Stimulated activated CD8-positive, alpha-beta memory T cell treated with anti-CD3 and anti-CD28 coated beads, Interleukin-4, amount 100 ng/mL, for 1 hour (primary cell): ENCODE results near the gene RLN2.
"Not testable (repeated sequence)": the region's sequence is repeated elsewhere in the genome, so short reads cannot be mapped to it uniquely, and the experiment has no call there.

ENCODE experiments used
- DNase-seq, 2 donors: peaks; one replicate each; pipeline ENCODE4 v3.0.0-alpha.2; 2020; ENCODE audit warnings: low read depth in 2 of 2, low spot score in 1 of 2

RLN2 gene

DNA sequence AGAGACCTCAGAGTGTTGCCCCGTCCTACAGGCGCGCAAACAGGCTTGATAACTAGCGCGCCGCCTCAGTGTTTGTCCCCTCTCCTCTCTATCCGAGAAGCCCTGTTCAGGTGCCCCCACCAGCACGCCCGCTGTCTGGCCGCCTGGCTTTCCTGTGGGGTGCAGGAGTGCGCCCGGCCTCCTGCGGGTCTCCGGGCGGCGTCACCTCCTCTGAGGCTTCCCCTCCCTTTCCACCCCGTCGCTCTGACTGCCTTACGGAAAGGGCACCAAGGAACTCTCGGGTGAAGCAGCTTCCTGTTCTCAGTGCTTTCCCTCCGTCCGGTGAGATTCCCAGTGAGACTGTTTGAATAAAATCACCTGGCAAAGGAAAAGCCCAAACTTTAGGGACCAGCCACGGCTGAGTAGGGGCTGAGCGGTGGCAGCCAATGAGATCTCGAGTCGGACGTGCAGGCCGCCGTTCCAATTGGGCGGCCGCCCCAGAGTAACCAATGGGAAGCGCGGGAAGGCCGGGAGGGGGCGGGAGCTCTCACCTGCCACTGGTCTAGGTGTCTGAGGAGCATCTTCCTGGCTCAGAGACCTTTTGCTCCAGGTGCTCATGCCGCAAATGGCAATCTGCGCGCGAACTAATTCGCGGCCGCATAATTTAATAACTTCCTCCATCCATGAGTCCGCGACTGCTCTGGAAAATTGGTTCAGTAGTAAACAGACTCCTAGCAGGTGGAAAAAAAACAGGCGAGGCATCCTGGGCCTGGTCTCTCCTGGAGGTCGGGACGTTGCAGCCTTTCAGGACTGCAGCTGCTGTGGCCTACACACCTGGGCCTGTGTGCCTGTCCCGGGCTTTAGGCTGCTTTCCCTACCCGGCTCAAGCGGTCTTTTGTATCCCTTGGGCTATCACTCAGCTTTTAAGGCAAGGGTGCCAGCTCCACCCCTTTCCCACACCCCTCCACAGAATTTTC lies at the start of gene RLN2:
TSS of gene RLN2 (minus strand) at position 877 of the 956 bp plus-strand sequence. CDS start at position 741, 136 bp downstream.
- DNase-seq, result not testable (repeated sequence)

- no peak for DNase-seq
Observed at GRCh38 chr9:5354184-5354583, 49.7 kb upstream of the RLN2 start.

- no peak for DNase-seq
Observed at GRCh38 chr9:5352637-5353248, 48.2 kb upstream of the RLN2 start.

DNA sequence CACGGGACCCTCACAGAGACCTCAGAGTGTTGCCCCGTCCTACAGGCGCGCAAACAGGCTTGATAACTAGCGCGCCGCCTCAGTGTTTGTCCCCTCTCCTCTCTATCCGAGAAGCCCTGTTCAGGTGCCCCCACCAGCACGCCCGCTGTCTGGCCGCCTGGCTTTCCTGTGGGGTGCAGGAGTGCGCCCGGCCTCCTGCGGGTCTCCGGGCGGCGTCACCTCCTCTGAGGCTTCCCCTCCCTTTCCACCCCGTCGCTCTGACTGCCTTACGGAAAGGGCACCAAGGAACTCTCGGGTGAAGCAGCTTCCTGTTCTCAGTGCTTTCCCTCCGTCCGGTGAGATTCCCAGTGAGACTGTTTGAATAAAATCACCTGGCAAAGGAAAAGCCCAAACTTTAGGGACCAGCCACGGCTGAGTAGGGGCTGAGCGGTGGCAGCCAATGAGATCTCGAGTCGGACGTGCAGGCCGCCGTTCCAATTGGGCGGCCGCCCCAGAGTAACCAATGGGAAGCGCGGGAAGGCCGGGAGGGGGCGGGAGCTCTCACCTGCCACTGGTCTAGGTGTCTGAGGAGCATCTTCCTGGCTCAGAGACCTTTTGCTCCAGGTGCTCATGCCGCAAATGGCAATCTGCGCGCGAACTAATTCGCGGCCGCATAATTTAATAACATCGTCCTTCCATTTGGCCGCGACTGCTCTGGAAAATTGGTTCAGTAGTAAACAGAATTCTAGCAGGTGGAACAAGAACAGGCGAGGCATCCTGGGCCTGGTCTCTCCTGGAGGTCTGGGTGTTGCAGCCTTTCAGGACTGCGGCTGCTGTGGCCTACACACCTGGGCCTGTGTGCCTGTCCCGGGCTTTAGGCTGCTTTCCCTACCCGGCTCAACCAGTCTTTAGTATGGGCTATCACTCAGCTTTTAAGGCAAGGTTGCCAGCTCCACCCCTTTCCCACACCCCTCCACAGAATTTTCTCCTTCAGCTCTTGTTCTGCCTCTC lies 34.8 kb upstream of the RLN2 start, which contains the start of gene RLN1:
TSS of gene RLN1 (minus strand) at position 885 of the 990 bp plus-strand sequence. CDS start at position 755, 130 bp downstream.
- DNase-seq, result not testable (repeated sequence)

GRCh38 chr9:5336688-5337087 lies 32.2 kb upstream of the RLN2 start:
- no peak for DNase-seq

GRCh38 chr9:5331276-5331675 lies 26.8 kb upstream of the RLN2 start:
- not testable (repeated sequence) for DNase-seq

DNA sequence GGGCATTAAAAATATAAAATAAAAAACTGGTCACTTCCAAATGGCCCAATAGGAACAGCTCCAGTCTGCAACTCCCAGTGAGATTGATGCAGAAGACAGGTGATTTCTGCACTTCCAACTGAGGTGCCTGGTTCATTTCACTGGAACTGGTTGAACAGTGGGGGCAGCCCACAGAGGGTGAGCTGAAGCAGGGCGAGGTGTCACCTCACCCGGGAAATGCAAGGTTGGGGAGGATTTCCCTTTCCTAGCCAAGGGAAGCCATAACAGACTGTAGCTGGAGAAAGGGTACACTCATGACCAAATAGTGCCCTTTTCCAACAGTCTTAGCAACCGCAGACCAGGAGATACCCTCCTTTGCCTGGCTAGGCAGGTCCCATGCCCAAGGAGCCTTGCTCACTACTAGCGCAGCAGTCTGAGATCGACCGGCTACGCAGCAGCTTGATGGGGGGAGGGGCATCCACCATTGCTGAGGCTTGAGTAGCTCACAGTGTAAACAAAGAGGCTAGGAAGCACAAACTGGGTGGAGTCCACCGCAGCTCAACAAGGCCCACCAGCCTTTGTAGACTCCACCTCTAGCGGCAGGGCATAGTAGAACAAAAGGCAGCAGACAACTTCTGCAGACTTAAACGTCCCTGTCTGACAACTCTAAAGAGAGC lies 22.5 kb upstream of the RLN2 start:
- DNase-seq, result peak in 1 of 2 donors; percentile 25

GRCh38 chr9:5326187-5326586 lies 21.7 kb upstream of the RLN2 start:
- DNase-seq, result no peak

DNA sequence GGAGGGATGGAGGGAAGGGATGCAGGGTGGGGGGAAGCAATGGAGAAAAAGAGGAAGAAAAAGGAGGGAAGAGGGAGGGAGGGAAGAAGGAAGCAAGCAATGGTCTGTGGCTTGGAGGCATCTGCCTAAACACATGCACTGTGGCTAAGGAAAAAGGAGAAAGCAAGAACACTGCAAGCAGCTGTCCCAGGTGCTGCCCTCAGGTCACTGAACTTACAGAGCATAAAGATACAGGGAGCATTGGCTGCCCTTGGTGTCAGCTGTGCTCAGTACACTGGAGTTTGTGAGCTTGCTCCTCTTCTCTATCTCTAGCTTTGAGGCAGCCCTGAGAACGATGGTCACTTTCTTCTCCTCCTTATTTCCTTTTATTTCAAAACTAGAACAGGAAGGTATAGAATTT lies 17.1 kb upstream of the RLN2 start:
- not testable (repeated sequence) for DNase-seq

- no peak for DNase-seq
Observed at GRCh38 chr9:5321058-5321457, 16.5 kb upstream of the RLN2 start.

- not testable (repeated sequence) for DNase-seq
Observed at GRCh38 chr9:5316406-5316805, 11.9 kb upstream of the RLN2 start.

- no peak for DNase-seq
Observed at GRCh38 chr9:5315187-5315923, 10.8 kb upstream of the RLN2 start.

DNA sequence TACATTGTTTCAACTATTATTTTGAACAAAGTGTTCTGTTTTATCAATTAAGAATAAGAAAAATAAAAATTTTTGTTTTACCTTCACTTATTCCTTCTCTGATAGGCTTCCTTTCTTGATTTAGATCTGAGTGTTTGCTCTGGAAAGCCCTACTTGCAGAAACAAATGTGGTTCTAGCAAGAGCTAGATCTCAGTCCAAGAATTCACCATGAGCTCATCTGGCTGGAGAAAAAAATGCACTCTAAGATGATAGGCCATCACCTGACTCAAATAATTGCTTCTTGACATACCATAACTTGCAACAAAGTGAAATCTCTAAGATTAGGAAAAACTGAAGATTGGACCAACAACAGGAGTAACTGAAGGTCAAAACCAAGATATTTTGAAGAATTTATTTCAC lies 6.3 kb upstream of the RLN2 start:
- DNase-seq, result no peak

GRCh38 chr9:5305741-5306140 lies 1.2 kb upstream of the RLN2 start:
- DNase-seq, result no peak

DNA sequence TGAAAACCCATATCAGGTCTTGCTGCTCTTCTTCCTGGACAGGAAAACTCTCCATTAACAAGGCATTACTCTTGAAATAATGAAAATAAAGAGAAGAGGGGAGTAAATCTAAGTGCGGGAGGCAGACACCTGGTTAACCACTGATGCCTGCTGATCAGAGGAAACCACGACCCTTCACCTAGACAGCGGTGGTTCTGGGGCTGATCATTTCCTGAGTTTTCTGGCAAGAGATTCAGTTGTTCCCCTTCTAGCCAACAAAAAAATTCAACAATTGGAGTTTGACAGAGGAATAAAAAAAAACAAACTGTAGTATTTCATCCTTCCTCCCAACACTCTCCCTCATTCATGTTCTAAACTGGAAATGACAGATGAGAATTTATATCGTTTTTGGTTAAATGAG lies 3.0 kb downstream of the RLN2 start:
- DNase-seq, result no peak

DNA sequence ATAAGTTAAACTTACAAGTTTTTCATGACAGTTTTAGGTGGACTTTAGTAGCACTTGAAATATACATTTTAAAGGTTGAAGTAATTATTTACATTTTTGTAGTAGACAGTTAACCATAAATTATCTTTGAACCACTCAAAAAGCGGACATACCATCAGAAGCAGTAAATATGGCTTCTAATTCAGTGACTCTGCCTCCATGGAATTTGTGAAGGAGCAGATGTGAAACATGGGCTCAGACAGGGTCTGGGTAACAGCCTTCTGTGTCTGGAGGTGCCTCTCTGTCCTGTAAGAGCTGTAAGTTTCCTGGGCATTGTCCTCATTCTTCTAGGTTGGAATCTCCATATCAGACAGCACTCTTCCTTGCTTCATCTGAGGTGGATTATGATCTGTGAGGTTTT lies 12.4 kb downstream of the RLN2 start:
- no peak for DNase-seq

DNA sequence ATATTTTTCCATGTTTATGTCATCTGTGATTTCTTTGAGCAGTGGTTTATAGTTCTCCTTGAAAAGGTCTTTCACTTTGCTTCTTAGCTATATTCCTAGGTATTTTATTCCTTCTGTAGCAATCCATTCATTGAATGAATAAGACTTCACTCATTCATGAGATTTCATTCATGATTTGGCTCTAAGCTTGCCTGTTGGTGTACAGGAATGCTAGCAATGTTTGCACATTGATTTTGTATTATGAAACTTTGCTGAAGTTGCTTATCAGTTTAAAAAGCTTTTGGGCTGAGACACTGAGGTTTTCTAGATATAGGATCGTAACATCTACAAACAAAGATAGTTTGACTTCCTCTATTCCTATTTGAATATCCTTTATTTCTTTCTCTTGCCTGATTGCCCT lies 15.9 kb downstream of the RLN2 start:
- no peak for DNase-seq

DNA sequence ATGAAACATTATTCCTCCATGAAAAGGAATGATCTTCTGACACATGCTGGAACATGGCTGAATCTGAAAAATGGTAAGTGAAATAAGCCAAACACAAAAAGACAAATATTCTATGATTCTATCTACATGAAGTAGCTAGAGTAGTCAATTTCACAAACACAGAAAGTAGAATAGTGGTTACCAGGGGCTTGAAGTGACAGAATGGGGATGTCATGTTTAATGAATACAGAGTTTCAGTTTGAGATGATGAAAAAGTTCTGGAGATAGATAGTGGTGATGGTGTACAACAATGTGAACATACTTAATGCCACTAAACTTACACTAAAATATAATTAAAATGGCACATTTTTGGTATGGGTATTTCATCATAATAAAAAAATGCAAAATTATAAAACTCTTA lies 18.3 kb downstream of the RLN2 start:
- no peak for DNase-seq

DNA sequence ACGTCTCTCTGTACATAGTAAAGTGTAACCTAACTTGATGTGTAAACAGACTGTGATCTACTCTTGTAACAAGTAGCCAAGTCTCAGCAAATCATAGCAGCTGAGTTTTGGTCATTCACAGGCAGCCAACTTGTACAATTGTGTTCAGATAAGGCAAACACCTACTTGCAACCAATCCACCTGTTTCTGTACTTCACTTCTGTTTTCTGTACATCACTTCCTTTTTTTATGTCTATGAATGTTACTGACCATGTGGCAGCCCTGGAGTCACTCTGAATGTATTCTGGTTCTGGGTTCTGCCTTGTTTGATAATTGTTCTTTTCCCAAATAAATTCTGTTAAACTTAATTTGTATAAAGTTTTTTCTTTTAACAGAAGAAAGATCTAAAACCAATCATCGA lies 26.0 kb downstream of the RLN2 start:
- no peak for DNase-seq

- no peak for DNase-seq
Observed at GRCh38 chr9:5274770-5275169, 29.7 kb downstream of the RLN2 start.
